Measurements from ENCODE around the gene ARFRP1.

GRCh38 chr20:63668351-63668750 lies 39.4 kb downstream of the ARFRP1 start:
- TF ChIP-seq CTCF (IDR thresholded peaks at IDR 0.05) (no peak), EZH2 (IDR thresholded peaks at IDR 0.05; ENCODE audit: borderline replicate concordance, insufficient read depth, low read depth, low read length, poor library complexity, severe bottlenecking) (no peak)
